ENCODE measurements around the gene TMEM167B. TPM values are rescaled to one million over a fixed set of nuclear protein-coding genes. Genes with fewer than 3 reads are reported as not detected.

TMEM167B gene
- total and polyA plus RNA-seq, 4 donors: 5.4 to 15.4 (median 13.2) TPM

DNA sequence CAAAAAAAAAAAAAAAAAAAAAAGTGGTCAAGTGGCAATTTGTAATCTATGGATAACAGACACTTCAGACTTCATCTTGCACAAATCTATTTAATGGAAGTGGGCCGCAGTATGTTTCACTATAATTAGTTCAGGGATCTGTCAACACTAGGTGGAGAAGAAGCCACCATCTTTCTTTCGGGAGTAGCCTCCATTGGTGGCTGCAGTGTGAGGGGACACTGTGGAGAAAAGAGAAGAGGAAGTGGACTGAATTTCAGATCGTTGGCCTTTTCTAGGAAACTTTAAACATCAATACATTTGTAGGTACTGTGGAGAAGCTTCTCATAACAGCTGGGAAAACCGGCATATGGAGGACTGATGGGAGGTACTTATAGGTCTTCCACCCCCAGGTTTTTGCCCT, 15.3 kb downstream of the TMEM167B start:
- H3K4me3 ChIP-seq (ENCODE audit: low read depth in 1 of 3, low read length in 3 of 3): no peak overlapping the region
- TF ChIP-seq, protein P1, sequence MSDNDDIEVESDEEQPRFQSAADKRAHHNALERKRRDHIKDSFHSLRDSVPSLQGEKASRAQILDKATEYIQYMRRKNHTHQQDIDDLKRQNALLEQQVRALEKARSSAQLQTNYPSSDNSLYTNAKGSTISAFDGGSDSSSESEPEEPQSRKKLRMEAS (IDR thresholded peaks at IDR 0.05): no peak
- no peak for TF ChIP-seq FOXA1 (IDR thresholded peaks at IDR 0.05)
- no peak for TF ChIP-seq NR2F2 (IDR thresholded peaks at IDR 0.05)
- no peak for TF ChIP-seq TAF1 (conservative IDR thresholded peaks at IDR 0.05)
- no peak for TF ChIP-seq HNF4G (IDR thresholded peaks at IDR 0.05)
- TF ChIP-seq JUND (IDR thresholded peaks at IDR 0.05): no peak
- TF ChIP-seq RXRA (IDR thresholded peaks at IDR 0.05): no peak
- TF ChIP-seq RAD21 (IDR thresholded peaks at IDR 0.05): no peak
- TF ChIP-seq SP1 (IDR thresholded peaks at IDR 0.05): no peak
- TF ChIP-seq, protein P2, sequence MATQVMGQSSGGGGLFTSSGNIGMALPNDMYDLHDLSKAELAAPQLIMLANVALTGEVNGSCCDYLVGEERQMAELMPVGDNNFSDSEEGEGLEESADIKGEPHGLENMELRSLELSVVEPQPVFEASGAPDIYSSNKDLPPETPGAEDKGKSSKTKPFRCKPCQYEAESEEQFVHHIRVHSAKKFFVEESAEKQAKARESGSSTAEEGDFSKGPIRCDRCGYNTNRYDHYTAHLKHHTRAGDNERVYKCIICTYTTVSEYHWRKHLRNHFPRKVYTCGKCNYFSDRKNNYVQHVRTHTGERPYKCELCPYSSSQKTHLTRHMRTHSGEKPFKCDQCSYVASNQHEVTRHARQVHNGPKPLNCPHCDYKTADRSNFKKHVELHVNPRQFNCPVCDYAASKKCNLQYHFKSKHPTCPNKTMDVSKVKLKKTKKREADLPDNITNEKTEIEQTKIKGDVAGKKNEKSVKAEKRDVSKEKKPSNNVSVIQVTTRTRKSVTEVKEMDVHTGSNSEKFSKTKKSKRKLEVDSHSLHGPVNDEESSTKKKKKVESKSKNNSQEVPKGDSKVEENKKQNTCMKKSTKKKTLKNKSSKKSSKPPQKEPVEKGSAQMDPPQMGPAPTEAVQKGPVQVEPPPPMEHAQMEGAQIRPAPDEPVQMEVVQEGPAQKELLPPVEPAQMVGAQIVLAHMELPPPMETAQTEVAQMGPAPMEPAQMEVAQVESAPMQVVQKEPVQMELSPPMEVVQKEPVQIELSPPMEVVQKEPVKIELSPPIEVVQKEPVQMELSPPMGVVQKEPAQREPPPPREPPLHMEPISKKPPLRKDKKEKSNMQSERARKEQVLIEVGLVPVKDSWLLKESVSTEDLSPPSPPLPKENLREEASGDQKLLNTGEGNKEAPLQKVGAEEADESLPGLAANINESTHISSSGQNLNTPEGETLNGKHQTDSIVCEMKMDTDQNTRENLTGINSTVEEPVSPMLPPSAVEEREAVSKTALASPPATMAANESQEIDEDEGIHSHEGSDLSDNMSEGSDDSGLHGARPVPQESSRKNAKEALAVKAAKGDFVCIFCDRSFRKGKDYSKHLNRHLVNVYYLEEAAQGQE (IDR thresholded peaks at IDR 0.05): no peak
- TF ChIP-seq, protein P3, sequence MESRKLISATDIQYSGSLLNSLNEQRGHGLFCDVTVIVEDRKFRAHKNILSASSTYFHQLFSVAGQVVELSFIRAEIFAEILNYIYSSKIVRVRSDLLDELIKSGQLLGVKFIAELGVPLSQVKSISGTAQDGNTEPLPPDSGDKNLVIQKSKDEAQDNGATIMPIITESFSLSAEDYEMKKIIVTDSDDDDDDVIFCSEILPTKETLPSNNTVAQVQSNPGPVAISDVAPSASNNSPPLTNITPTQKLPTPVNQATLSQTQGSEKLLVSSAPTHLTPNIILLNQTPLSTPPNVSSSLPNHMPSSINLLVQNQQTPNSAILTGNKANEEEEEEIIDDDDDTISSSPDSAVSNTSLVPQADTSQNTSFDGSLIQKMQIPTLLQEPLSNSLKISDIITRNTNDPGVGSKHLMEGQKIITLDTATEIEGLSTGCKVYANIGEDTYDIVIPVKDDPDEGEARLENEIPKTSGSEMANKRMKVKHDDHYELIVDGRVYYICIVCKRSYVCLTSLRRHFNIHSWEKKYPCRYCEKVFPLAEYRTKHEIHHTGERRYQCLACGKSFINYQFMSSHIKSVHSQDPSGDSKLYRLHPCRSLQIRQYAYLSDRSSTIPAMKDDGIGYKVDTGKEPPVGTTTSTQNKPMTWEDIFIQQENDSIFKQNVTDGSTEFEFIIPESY (IDR thresholded peaks at IDR 0.05): no peak
- no peak for TF ChIP-seq EGR1 (IDR thresholded peaks at IDR 0.05; ENCODE audit: low read depth in 2 of 2)
- no peak for TF ChIP-seq YY1 (IDR thresholded peaks at IDR 0.05)
- no peak for TF ChIP-seq GABPA (IDR thresholded peaks at IDR 0.05 in 1 of 2, conservative IDR thresholded peaks at IDR 0.05 in 1 of 2)
- TF ChIP-seq, protein P4, sequence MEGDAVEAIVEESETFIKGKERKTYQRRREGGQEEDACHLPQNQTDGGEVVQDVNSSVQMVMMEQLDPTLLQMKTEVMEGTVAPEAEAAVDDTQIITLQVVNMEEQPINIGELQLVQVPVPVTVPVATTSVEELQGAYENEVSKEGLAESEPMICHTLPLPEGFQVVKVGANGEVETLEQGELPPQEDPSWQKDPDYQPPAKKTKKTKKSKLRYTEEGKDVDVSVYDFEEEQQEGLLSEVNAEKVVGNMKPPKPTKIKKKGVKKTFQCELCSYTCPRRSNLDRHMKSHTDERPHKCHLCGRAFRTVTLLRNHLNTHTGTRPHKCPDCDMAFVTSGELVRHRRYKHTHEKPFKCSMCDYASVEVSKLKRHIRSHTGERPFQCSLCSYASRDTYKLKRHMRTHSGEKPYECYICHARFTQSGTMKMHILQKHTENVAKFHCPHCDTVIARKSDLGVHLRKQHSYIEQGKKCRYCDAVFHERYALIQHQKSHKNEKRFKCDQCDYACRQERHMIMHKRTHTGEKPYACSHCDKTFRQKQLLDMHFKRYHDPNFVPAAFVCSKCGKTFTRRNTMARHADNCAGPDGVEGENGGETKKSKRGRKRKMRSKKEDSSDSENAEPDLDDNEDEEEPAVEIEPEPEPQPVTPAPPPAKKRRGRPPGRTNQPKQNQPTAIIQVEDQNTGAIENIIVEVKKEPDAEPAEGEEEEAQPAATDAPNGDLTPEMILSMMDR (IDR thresholded peaks at IDR 0.05; ENCODE audit: low read depth, low read length, missing input control): no peak
- no peak for DNase-seq (ENCODE audit: low spot score)
- H3K9me3 ChIP-seq (ENCODE audit: control insufficient read depth in 4 of 4, low read length in 3 of 4): no peaks in the 10 kb centered on the region
- H3K9ac ChIP-seq (ENCODE audit: low read depth in 1 of 2, low read length in 2 of 2): no peak overlapping the region
- H3K27me3 ChIP-seq (ENCODE audit: control insufficient read depth in 4 of 4, insufficient read depth in 4 of 4, low read length in 3 of 4): no peaks in the 10 kb centered on the region
- WGBS: 80% methylated on average over 4 of the region's 4 CpGs
- H3K4me1 ChIP-seq (ENCODE audit: control insufficient read depth in 4 of 4, insufficient read depth in 4 of 4, low read length in 3 of 4): peaks cover 0 to 4% (median under 1%) of the 10 kb centered on the region in 4 donors
- H3K36me3 ChIP-seq (ENCODE audit: control insufficient read depth in 4 of 4, insufficient read depth in 3 of 4, low read depth in 1 of 4, low read length in 3 of 4): no peaks in the 10 kb centered on the region
- no peak overlapping the region for H3K27ac ChIP-seq (ENCODE audit: low read depth in 1 of 2, low read length in 2 of 2)

DNA sequence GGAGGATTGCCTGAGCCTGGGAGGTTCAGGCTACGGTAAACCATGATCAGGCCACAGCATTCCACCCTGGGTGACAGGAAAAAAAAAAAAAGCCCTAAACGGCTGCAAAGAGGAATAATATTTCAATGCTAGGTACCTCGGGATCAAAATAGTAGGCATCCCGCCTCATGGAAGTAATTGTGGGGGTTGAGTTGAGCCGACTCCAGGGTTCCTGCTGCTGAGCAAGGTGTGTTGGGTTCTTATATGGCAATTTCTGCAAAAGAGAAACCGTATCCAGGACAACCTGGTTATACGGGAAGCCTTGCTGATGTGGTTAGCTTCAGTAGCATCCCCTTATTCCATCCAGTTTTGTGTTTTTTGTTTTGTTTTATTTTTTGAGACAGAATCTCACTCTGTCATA, 17.2 kb downstream of the TMEM167B start:
- H3K27ac ChIP-seq (ENCODE audit: low read depth in 1 of 2, low read length in 2 of 2): no peak overlapping the region
- no peak for TF ChIP-seq HNF4G (IDR thresholded peaks at IDR 0.05)
- TF ChIP-seq, protein P3 (IDR thresholded peaks at IDR 0.05): no peak
- TF ChIP-seq, protein P4 (IDR thresholded peaks at IDR 0.05; ENCODE audit: low read depth, low read length, missing input control): no peak
- no peak for TF ChIP-seq NR2F2 (IDR thresholded peaks at IDR 0.05)
- TF ChIP-seq YY1 (IDR thresholded peaks at IDR 0.05): no peak
- TF ChIP-seq FOXA2 (IDR thresholded peaks at IDR 0.05): no peak
- TF ChIP-seq GABPA (IDR thresholded peaks at IDR 0.05 in 1 of 2, conservative IDR thresholded peaks at IDR 0.05 in 1 of 2): no peak
- TF ChIP-seq, protein P2 (IDR thresholded peaks at IDR 0.05): no peak
- no peak for TF ChIP-seq EGR1 (IDR thresholded peaks at IDR 0.05; ENCODE audit: low read depth in 2 of 2)

More for the DNA sequence above, 17.2 kb downstream of the TMEM167B start:
- no peak overlapping the region for H3K9ac ChIP-seq (ENCODE audit: low read depth in 1 of 2, low read length in 2 of 2)
- no peaks in the 10 kb centered on the region for H3K9me3 ChIP-seq (ENCODE audit: control insufficient read depth in 4 of 4, low read length in 3 of 4)
- DNase-seq (ENCODE audit: low spot score): no peak
- H3K4me1 ChIP-seq (ENCODE audit: control insufficient read depth in 4 of 4, insufficient read depth in 4 of 4, low read length in 3 of 4): peaks cover 0 to 11% (median 5%) of the 10 kb centered on the region in 4 donors
- H3K4me3 ChIP-seq (ENCODE audit: low read depth in 1 of 3, low read length in 3 of 3): no peak overlapping the region
- 89% methylated on average over 7 of the region's 7 CpGs for WGBS
- H3K27me3 ChIP-seq (ENCODE audit: control insufficient read depth in 4 of 4, insufficient read depth in 4 of 4, low read length in 3 of 4): no peaks in the 10 kb centered on the region
- no peaks in the 10 kb centered on the region for H3K36me3 ChIP-seq (ENCODE audit: control insufficient read depth in 4 of 4, insufficient read depth in 3 of 4, low read depth in 1 of 4, low read length in 3 of 4)

All from liver (tissue), 9 donors.